NCI-H345 (cell line): ENCODE data around the gene FCRL5.
A peak's percentile ranks its signal among the peaks of the same experiment; 100 is the strongest.
"Not testable (repeated sequence)": the region's sequence is repeated elsewhere in the genome, so short reads cannot be mapped to it uniquely, and the experiment has no call there.

ENCODE experiments used
- DNase-seq: peaks from one replicate; lab custom pipeline; 2025; lab: John Stamatoyannopoulos, UW

The FCRL5 gene

GRCh38 chr1:157487504-157487903, 64.8 kb downstream of the FCRL5 start:
- no peak for DNase-seq

- peak; percentile 57 for DNase-seq
These were observed 65.2 kb downstream of the FCRL5 start for GRCh38 chr1:157487096-157487495.

GRCh38 chr1:157486400-157486799, 65.9 kb downstream of the FCRL5 start:
- DNase-seq: not testable (repeated sequence)

GRCh38 chr1:157485793-157486192, 66.5 kb downstream of the FCRL5 start:
- DNase-seq: no peak

GRCh38 chr1:157484573-157484972, 67.7 kb downstream of the FCRL5 start:
- no peak for DNase-seq

GRCh38 chr1:157483635-157484034, 68.7 kb downstream of the FCRL5 start:
- DNase-seq: no peak

GRCh38 chr1:157482717-157483116, 69.6 kb downstream of the FCRL5 start:
- DNase-seq: no peak

- DNase-seq: no peak
These were observed 70.1 kb downstream of the FCRL5 start for GRCh38 chr1:157482174-157482573.

- no peak for DNase-seq
These were observed 74.3 kb downstream of the FCRL5 start for GRCh38 chr1:157478030-157478429.

GRCh38 chr1:157477419-157477818, 74.9 kb downstream of the FCRL5 start:
- DNase-seq: no peak

- DNase-seq: no peak
These were observed 79.4 kb downstream of the FCRL5 start for GRCh38 chr1:157472959-157473358.

- no peak for DNase-seq
These were observed 80.1 kb downstream of the FCRL5 start for GRCh38 chr1:157472056-157472701.

GRCh38 chr1:157471531-157471930, 80.8 kb downstream of the FCRL5 start:
- DNase-seq: no peak

GRCh38 chr1:157469752-157470675, 82.3 kb downstream of the FCRL5 start:
- no peak for DNase-seq

- no peak for DNase-seq
These were observed 83.0 kb downstream of the FCRL5 start for GRCh38 chr1:157469300-157469699.

- DNase-seq: no peak
These were observed 86.3 kb downstream of the FCRL5 start for GRCh38 chr1:157466011-157466410.
